ENCODE data around the gene EXTL2. TPM values are rescaled to one million over a fixed set of nuclear protein-coding genes. Genes with fewer than 3 reads are reported as not detected.

EXTL2 gene
- total RNA-seq, 1 experiment from 2014 or later, result 37.9 TPM

GRCh38 chr1:100851726-100852125, 42.9 kb downstream of the EXTL2 start:
- H3K18ac ChIP-seq (ENCODE audit: insufficient read length, low read depth, low read length), result no peak overlapping the region
- peaks cover 23% of the 10 kb centered on the region for H3K27me3 Mint-ChIP-seq (ENCODE audit: low read depth)
- WGBS (ENCODE audit: extremely low coverage, insufficient read length, low lambda C conversion rate), result no CpG with 5 or more reads among the region's 5 CpGs

More at GRCh38 chr1:100851726-100852125, 42.9 kb downstream of the EXTL2 start:
- Histone ChIP-seq H3K27me3 (ENCODE audit: insufficient read depth, low read length) (peaks cover 19% of the 10 kb centered on the region; the same call in 1 of the 2 replicates), H2BK120ac (ENCODE audit: low read depth, low read length, poor library complexity, severe bottlenecking) (no peak overlapping the region), H2AFZ (ENCODE audit: low read length) (no peak overlapping the region), H3K56ac (ENCODE audit: insufficient read length, low read depth, low read length) (no peak overlapping the region), H3K23me2 (ENCODE audit: insufficient read length, low read depth, low read length, poor library complexity, severe bottlenecking) (no peaks in the 10 kb centered on the region), H3K9ac (ENCODE audit: extremely low read depth, insufficient read length, low read length) (no peak overlapping the region), H2AK5ac (ENCODE audit: insufficient read length, low read length) (no peak overlapping the region), H3K4me1 (ENCODE audit: insufficient read depth, low read length) (no peaks in the 10 kb centered on the region), H3T11ph (ENCODE audit: low read length) (no peak overlapping the region), H3K4ac (ENCODE audit: low read depth, low read length) (no peak overlapping the region), H3K79me2 (ENCODE audit: insufficient read depth, low read length) (no peaks in the 10 kb centered on the region), H2BK5ac (ENCODE audit: insufficient read length, low read length) (no peak overlapping the region), H3K9me3 (ENCODE audit: control insufficient read depth, low read depth, low read length) (no peaks in the 10 kb centered on the region), H3K79me1 (ENCODE audit: insufficient read depth, low read depth, low read length, poor library complexity, severe bottlenecking) (no peaks in the 10 kb centered on the region), H4K20me1 (ENCODE audit: control insufficient read depth, insufficient read depth, insufficient read length) (no peaks in the 10 kb centered on the region), H3K4me2 (ENCODE audit: insufficient read depth, insufficient read length, low read length) (no peak overlapping the region), H2BK12ac (ENCODE audit: insufficient read length, low read depth, low read length) (no peak overlapping the region), H4K91ac (ENCODE audit: insufficient read length, low read depth, low read length) (no peak overlapping the region), H2BK20ac (ENCODE audit: low read depth, low read length, poor library complexity, severe bottlenecking) (no peak overlapping the region), H3K14ac (ENCODE audit: insufficient read depth, low read length) (no peak overlapping the region), H4K8ac (replicated peaks; ENCODE audit: insufficient read length, low read depth, low read length) (no peak overlapping the region), H4K5ac (ENCODE audit: insufficient read length, low read depth, low read length) (no peak overlapping the region), H3K27ac (ENCODE audit: insufficient read length, low read depth, low read length) (no peak overlapping the region), H2BK15ac (ENCODE audit: low read depth, low read length) (no peak overlapping the region), H3K23ac (ENCODE audit: insufficient read length, low read depth, low read length) (no peak overlapping the region)
- no peak for DNase-seq
- no peak for TF ChIP-seq CTCF (conservative IDR thresholded peaks at IDR 0.05)
- H3K36me3 Mint-ChIP-seq (ENCODE audit: insufficient read depth in 1 of 3, low read depth in 3 of 3), result no peaks in the 10 kb centered on the region
- H3K4me3 Mint-ChIP-seq, result no peak overlapping the region
- no peaks in the 10 kb centered on the region for H3K9me3 Mint-ChIP-seq
- peaks cover 2 to 4% of the 10 kb centered on the region in 2 experiments; a peak in 2 of 4 replicates for H3K4me1 Mint-ChIP-seq
- no peak overlapping the region for H3K27ac Mint-ChIP-seq
